Suprapubic skin (tissue), 3 donors: ENCODE measurements around the gene ARHGEF11.

Experiments used
- EP300 ChIP-seq: sonication (generic); formaldehyde crosslinking; IDR thresholded peaks from one replicate; pipeline ENCODE4 v1.6.1; 2017; ENCODE audit warnings: antibody characterized with exemption
- POLR2A ChIP-seq, 2 donors: fragments of 450-650 bp; IDR thresholded peaks; one replicate each; pipeline ENCODE4 v1.6.1; 2017; ENCODE audit warnings: antibody characterized with exemption in 2 of 2, mild to moderate bottlenecking in 2 of 2, moderate library complexity in 2 of 2
- TF ChIP-seq, protein P1 (sequence below), 2 donors: fragments of 200-600 bp in 1 of 2; fragments of 450-650 bp in 1 of 2; sonication (generic) in 1 of 2; IDR thresholded peaks; one replicate each; pipeline ENCODE4 v1.5.1; 2016 to 2019; ENCODE audit warnings: antibody characterized with exemption in 2 of 2, mild to moderate bottlenecking in 1 of 2, moderate library complexity in 1 of 2

DNA sequence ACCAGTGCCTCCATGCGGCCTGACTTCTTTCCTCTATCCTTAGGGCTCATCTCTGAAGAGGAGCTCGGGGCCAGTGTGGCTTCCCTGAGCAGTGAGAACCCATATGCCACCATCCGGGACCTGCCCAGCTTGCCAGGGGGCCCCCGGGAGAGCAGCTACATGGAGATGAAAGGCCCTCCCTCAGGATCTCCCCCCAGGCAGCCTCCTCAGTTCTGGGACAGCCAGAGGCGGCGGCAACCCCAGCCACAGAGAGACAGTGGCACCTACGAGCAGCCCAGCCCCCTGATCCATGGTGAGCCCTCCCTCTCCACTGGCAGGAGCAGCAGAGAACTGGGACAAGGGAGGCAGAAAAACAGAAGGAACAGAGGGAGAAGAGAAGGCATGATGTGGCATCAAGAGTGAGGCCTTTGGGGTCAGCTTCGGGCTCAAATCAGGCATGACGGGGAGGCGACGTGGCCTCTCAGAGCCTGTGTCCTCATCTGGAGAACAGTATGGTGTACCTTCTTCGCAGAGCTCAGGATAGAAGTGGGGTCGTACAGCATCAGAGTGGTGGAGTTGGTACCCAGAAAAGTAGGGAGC is 131.6 kb downstream of the ARHGEF11 start:
- TF ChIP-seq, protein P1, sequence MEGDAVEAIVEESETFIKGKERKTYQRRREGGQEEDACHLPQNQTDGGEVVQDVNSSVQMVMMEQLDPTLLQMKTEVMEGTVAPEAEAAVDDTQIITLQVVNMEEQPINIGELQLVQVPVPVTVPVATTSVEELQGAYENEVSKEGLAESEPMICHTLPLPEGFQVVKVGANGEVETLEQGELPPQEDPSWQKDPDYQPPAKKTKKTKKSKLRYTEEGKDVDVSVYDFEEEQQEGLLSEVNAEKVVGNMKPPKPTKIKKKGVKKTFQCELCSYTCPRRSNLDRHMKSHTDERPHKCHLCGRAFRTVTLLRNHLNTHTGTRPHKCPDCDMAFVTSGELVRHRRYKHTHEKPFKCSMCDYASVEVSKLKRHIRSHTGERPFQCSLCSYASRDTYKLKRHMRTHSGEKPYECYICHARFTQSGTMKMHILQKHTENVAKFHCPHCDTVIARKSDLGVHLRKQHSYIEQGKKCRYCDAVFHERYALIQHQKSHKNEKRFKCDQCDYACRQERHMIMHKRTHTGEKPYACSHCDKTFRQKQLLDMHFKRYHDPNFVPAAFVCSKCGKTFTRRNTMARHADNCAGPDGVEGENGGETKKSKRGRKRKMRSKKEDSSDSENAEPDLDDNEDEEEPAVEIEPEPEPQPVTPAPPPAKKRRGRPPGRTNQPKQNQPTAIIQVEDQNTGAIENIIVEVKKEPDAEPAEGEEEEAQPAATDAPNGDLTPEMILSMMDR (IDR thresholded peaks at IDR 0.05): no peak
- TF ChIP-seq POLR2A (IDR thresholded peaks at IDR 0.05) (no peak), EP300 (no peak)
